Mesenchymal stem cell (in vitro differentiated cells and primary cell): ENCODE results near the gene CHORDC1.
A peak's percentile ranks its signal among the peaks of the same experiment; 100 is the strongest.
"Not testable (repeated sequence)": the region's sequence is repeated elsewhere in the genome, so short reads cannot be mapped to it uniquely, and the experiment has no call there.

Source experiments
- DNase-seq: peaks from one replicate; pipeline ENCODE4 v3.0.0-alpha.2; 2013
- H2AFZ ChIP-seq: one replicate; pipeline ENCODE4 v1.6.1; 2013; ENCODE audit warnings: low read depth, mild to moderate bottlenecking, control low read depth, inconsistent platforms, low read length, moderate library complexity
- H2AK5ac ChIP-seq: 2 replicates; pipeline ENCODE4 v1.6.1; 2013; ENCODE audit warnings: low read length, moderate library complexity, mild to moderate bottlenecking, inconsistent platforms; ENCODE audit not compliant: severe bottlenecking
- H2BK120ac ChIP-seq: one replicate; pipeline ENCODE4 v1.6.1; 2013; ENCODE audit warnings: low read depth, mild to moderate bottlenecking, inconsistent platforms, low read length, moderate library complexity
- H2BK12ac ChIP-seq, 2 experiments: one replicate each; pipeline ENCODE4 v1.6.1; 2013; ENCODE audit warnings: inconsistent platforms in 2 of 2, low read length in 2 of 2, mild to moderate bottlenecking in 2 of 2, moderate library complexity in 2 of 2, control low read depth in 1 of 2
- H2BK15ac ChIP-seq: one replicate; pipeline ENCODE4 v1.6.1; 2013; ENCODE audit warnings: mild to moderate bottlenecking, low read depth, inconsistent platforms; ENCODE audit not compliant: poor library complexity, severe bottlenecking
- H2BK5ac ChIP-seq: 2 replicates; pipeline ENCODE4 v1.6.1; 2013; ENCODE audit warnings: low read depth, mild to moderate bottlenecking, low read length, control low read depth, inconsistent platforms; ENCODE audit not compliant: poor library complexity, severe bottlenecking
- H3K14ac ChIP-seq, 2 experiments: one replicate each; pipeline ENCODE4 v1.6.1; 2013; ENCODE audit warnings: inconsistent platforms in 2 of 2, low read length in 2 of 2, control low read depth in 1 of 2, mild to moderate bottlenecking in 1 of 2, moderate library complexity in 1 of 2
- H3K18ac ChIP-seq, 2 experiments: one replicate each; pipeline ENCODE4 v1.6.1; 2013; ENCODE audit warnings: inconsistent platforms in 2 of 2, low read length in 2 of 2, control low read depth in 1 of 2, low read depth in 1 of 2, mild to moderate bottlenecking in 1 of 2
- H3K23ac ChIP-seq, 2 experiments: one replicate each; pipeline ENCODE4 v1.6.1; 2013; ENCODE audit warnings: inconsistent platforms in 2 of 2, low read length in 2 of 2, mild to moderate bottlenecking in 2 of 2, moderate library complexity in 2 of 2, control low read depth in 1 of 2
- H3K27ac ChIP-seq: 2 replicates; pipeline ENCODE4 v1.5.1; 2013; ENCODE audit warnings: mild to moderate bottlenecking, moderate library complexity, low read length, control low read depth, inconsistent platforms; ENCODE audit not compliant: poor library complexity, severe bottlenecking
- H3K27me3 ChIP-seq, 2 experiments: 2 replicates each; pipeline versions ENCODE4 v1.6.1 to v1.7.0; 2013; ENCODE audit warnings: low read length in 2 of 2, mild to moderate bottlenecking in 2 of 2, moderate library complexity in 2 of 2, control low read depth in 1 of 2, inconsistent platforms in 1 of 2; ENCODE audit not compliant: control insufficient read depth in 1 of 2, insufficient read depth in 1 of 2
- H3K36me3 ChIP-seq, 2 experiments: 2 replicates each; pipeline versions ENCODE4 v1.6.1 to v1.7.0; 2013; ENCODE audit warnings: low read length in 2 of 2, control low read depth in 1 of 2, inconsistent platforms in 1 of 2, low read depth in 1 of 2, mild to moderate bottlenecking in 1 of 2; ENCODE audit not compliant: insufficient read depth in 2 of 2, control insufficient read depth in 1 of 2
- H3K4ac ChIP-seq, 2 experiments: one replicate each; pipeline ENCODE4 v1.6.1; 2013; ENCODE audit warnings: inconsistent platforms in 2 of 2, low read length in 2 of 2, mild to moderate bottlenecking in 2 of 2, moderate library complexity in 2 of 2, control low read depth in 1 of 2, low read depth in 1 of 2
- H3K4me1 ChIP-seq: 2 replicates; pipeline ENCODE4 v1.6.1; 2013; ENCODE audit warnings: low read depth, low read length, control low read depth; ENCODE audit not compliant: control insufficient read depth, insufficient read depth
- H3K4me2 ChIP-seq: 2 replicates; pipeline ENCODE4 v1.6.1; 2013; ENCODE audit warnings: low read length, mild to moderate bottlenecking, inconsistent platforms; ENCODE audit not compliant: poor library complexity, severe bottlenecking
- H3K4me3 ChIP-seq, 2 experiments: 2 replicates each; pipeline versions ENCODE4 v1.5.1 to v1.7.0; 2013; ENCODE audit warnings: low read length in 2 of 2, mild to moderate bottlenecking in 2 of 2, control low read depth in 1 of 2, low read depth in 1 of 2; ENCODE audit not compliant: insufficient read depth in 1 of 2
- H3K79me1 ChIP-seq: replicated peaks from 2 replicates; pipeline ENCODE4 v1.6.1; 2013; ENCODE audit warnings: mild to moderate bottlenecking, control low read depth, low read length, inconsistent platforms; ENCODE audit not compliant: poor library complexity, severe bottlenecking
- H3K9ac ChIP-seq: 2 replicates; pipeline ENCODE4 v1.7.0; 2013; ENCODE audit warnings: mild to moderate bottlenecking, low read length, moderate library complexity
- H3K9me3 ChIP-seq: 2 replicates; pipeline ENCODE4 v1.7.0; 2013; ENCODE audit warnings: mild to moderate bottlenecking, low read length; ENCODE audit not compliant: control insufficient read depth
- H4K8ac ChIP-seq: one replicate; pipeline ENCODE4 v1.6.1; 2013; ENCODE audit warnings: inconsistent platforms, mild to moderate bottlenecking, low read length, moderate library complexity
- H4K91ac ChIP-seq: one replicate; pipeline ENCODE4 v1.6.1; 2013; ENCODE audit warnings: mild to moderate bottlenecking, low read length, inconsistent platforms
- WGBS: methylation state at CpG from one replicate; pipeline ENCODE4 v1.1.7; 2013; ENCODE audit warnings: mixed read lengths; 5-methylcytosine and 5-hydroxymethylcytosine counted together

Gene CHORDC1

GRCh38 chr11:90243534-90243933 lies 20.7 kb upstream of the CHORDC1 start:
- H3K14ac ChIP-seq = no peak overlapping the region
- no peak overlapping the region for H3K4ac ChIP-seq
- no peak overlapping the region for H3K18ac ChIP-seq
- H3K9me3 ChIP-seq = no peaks in the 10 kb centered on the region
- no peak overlapping the region for H4K8ac ChIP-seq
- no peaks in the 10 kb centered on the region for H3K36me3 ChIP-seq
- no peak overlapping the region for H2BK15ac ChIP-seq
- WGBS = no CpG with 5 or more reads among the region's 1 CpG
- no peaks in the 10 kb centered on the region for H3K4me1 ChIP-seq
- H3K23ac ChIP-seq = no peak overlapping the region
- H3K4me3 ChIP-seq = no peak overlapping the region
- H3K4me2 ChIP-seq = no peak overlapping the region
- H3K27ac ChIP-seq = no peak overlapping the region
- H2BK5ac ChIP-seq = no peak overlapping the region
- DNase-seq = no peak
- no peak overlapping the region for H2BK12ac ChIP-seq
- H3K9ac ChIP-seq = no peak overlapping the region
- no peaks in the 10 kb centered on the region for H3K27me3 ChIP-seq
- no peaks in the 10 kb centered on the region for H3K79me1 ChIP-seq
- no peak overlapping the region for H2AK5ac ChIP-seq
- no peak overlapping the region for H2AFZ ChIP-seq
- no peak overlapping the region for H2BK120ac ChIP-seq
- no peak overlapping the region for H4K91ac ChIP-seq

- 80% methylated on average over 5 of the region's 7 CpGs for WGBS
- H2BK15ac ChIP-seq = no peak overlapping the region
These were observed 20.1 kb upstream of the CHORDC1 start for GRCh38 chr11:90242894-90243416.

GRCh38 chr11:90241414-90241813 lies 18.6 kb upstream of the CHORDC1 start:
- Histone ChIP-seq H2AK5ac (no peak overlapping the region), H3K4me1 (no peaks in the 10 kb centered on the region), H2BK15ac (no peak overlapping the region), H3K9ac (no peak overlapping the region), H2BK120ac (no peak overlapping the region), H4K8ac (no peak overlapping the region), H3K27me3 (no peaks in the 10 kb centered on the region), H3K79me1 (no peaks in the 10 kb centered on the region), H2BK12ac (no peak overlapping the region), H4K91ac (no peak overlapping the region), H2BK5ac (no peak overlapping the region), H3K18ac (no peak overlapping the region), H2AFZ (no peak overlapping the region), H3K27ac (no peak overlapping the region), H3K4me3 (no peak overlapping the region), H3K23ac (no peak overlapping the region), H3K14ac (no peak overlapping the region), H3K4me2 (no peak overlapping the region), H3K4ac (no peak overlapping the region), H3K9me3 (no peaks in the 10 kb centered on the region), H3K36me3 (no peaks in the 10 kb centered on the region)
- DNase-seq = no peak
- 100% methylated on average over 1 of the region's 4 CpGs for WGBS

More at GRCh38 chr11:90242894-90243416, 20.1 kb upstream of the CHORDC1 start:
- H2AK5ac ChIP-seq = no peak overlapping the region
- no peak overlapping the region for H3K14ac ChIP-seq
- H4K8ac ChIP-seq = no peak overlapping the region
- H3K4ac ChIP-seq = no peak overlapping the region
- DNase-seq = no peak
- H3K27me3 ChIP-seq = no peaks in the 10 kb centered on the region
- H2BK12ac ChIP-seq = no peak overlapping the region
- no peak overlapping the region for H2BK120ac ChIP-seq
- no peak overlapping the region for H3K9ac ChIP-seq
- H3K4me3 ChIP-seq = no peak overlapping the region
- no peak overlapping the region for H3K27ac ChIP-seq
- H3K79me1 ChIP-seq = no peaks in the 10 kb centered on the region
- H2AFZ ChIP-seq = no peak overlapping the region
- no peak overlapping the region for H4K91ac ChIP-seq
- no peaks in the 10 kb centered on the region for H3K9me3 ChIP-seq
- H3K23ac ChIP-seq = no peak overlapping the region
- no peaks in the 10 kb centered on the region for H3K36me3 ChIP-seq
- no peak overlapping the region for H3K4me2 ChIP-seq
- no peak overlapping the region for H2BK5ac ChIP-seq
- H3K4me1 ChIP-seq = no peaks in the 10 kb centered on the region
- H3K18ac ChIP-seq = no peak overlapping the region

- H4K91ac ChIP-seq = peak overlapping the region; percentile 7
- H3K79me1 ChIP-seq, H3K18ac ChIP-seq, H2AK5ac ChIP-seq, H3K14ac ChIP-seq, H3K27me3 ChIP-seq, H2BK12ac ChIP-seq, H2BK5ac ChIP-seq, H2AFZ ChIP-seq, DNase-seq, H2BK15ac ChIP-seq, H3K4me2 ChIP-seq, H3K23ac ChIP-seq, H4K8ac ChIP-seq, H3K4me1 ChIP-seq, H3K4ac ChIP-seq, H2BK120ac ChIP-seq, H3K9me3 ChIP-seq, H3K27ac ChIP-seq, H3K9ac ChIP-seq, H3K4me3 ChIP-seq, H3K36me3 ChIP-seq: not testable (repeated sequence)
- WGBS = 75% methylated on average over 18 of the region's 20 CpGs
These were observed 17.3 kb upstream of the CHORDC1 start for GRCh38 chr11:90239967-90240636.
